HG03097 (cell line): ENCODE data around the gene SLC5A1.

Experiments
- ATAC-seq: cut with Tn5 transposase; IDR thresholded peaks from one replicate; pipeline ENCODE4 v1.9.1; 2021; ENCODE audit not compliant: unreplicated experiment, low FRiP score

SLC5A1 gene

DNA sequence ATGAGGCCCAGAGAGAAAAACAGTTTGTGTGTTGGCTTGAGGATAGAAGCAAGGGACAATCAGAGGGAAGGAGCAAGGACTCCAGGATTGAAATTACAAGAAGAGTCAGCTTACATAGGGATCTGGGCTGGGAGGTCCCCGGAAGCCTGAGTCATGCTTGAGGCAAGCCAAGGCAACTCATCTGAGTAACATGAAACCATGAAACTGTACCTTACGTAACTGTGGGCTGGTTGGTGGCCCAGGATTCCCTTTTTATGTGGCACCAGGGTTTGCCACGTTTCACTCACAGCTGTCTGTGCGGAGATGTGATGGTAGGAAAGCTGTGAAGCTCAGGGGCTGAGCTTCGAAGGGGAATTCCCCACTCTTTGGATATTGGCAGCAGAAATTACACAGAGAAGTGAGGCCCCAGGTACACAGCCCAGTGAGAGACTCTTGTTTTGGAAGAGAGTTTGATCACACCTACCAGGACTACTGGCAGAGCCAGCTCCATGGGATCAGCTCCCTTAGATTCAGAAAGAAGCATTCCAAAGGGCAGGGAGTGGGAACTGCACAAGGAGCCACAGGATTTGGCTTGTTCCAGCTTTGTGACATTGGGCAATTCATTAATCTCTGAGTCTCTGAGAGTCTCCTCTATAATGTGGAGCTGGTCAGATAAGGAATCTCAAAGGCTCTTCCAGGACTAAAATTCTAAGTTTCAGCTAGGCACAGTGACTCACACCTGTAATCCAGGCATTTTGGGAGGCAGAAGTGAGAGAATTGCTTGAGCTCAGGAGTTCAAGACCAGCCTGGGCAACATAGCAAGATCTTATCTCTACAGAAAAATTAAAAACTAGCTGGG, 7.8 kb downstream of the SLC5A1 start:
- no peak for ATAC-seq

DNA sequence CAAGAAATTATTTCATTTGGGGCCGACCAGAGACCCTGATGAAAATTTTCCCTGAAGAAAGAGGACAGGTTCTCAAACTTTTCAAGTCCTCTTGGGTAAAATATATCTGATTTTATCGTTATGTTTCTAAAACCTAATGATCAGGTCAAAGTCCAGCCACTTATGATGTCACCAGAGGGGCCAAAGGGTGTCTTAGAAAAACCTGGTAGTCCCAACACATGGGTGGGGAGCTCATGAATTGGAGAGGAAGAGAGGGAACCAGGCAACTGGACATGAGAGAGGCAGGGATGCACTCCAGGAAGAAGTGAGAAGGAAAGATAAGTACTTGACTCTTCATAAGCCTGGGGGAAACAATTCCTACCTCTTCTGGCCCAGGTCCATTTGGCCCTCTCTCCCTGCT, 9.2 kb downstream of the SLC5A1 start:
- ATAC-seq = no peak

DNA sequence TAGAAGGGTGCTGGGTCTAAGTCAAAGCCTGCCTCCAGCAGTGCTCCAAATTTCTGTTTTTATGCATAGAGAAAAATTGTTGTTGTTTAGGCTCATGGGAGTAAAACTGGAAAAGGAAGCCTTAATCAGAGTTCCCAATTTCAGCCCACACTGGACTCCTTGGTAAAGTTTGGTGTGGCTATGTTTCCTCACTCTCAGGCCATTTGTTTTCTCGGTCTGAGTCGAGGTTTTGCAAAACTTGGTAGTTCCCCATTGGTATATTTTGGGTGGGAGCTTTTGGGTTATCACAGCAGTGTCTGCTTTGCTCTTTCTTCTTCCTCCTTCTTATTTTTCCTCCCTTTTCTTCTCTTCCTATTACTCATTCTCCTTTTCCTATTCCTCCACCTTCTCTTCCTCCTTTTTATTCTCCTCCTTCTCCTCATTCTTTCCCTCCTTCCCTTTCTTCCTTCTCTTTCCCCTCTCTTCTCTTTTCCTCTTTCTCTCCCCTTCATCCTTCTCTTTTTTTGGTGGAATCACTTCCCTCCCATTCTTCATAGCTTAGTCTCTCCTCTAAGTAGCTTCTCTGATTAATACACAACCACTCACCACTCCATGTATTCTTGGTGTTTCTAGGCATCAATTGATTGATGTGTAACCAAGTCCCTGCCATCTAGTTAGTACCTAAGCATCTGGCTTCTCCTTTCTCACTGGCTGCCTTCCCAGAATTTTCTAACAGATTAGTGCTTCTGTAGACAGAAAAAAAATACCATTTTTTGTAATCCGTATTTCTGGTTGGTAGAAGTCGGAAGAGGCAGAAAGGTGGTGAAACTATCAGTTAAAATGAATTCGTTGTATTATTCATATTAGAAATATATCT, 10.1 kb downstream of the SLC5A1 start:
- ATAC-seq = no peak

DNA sequence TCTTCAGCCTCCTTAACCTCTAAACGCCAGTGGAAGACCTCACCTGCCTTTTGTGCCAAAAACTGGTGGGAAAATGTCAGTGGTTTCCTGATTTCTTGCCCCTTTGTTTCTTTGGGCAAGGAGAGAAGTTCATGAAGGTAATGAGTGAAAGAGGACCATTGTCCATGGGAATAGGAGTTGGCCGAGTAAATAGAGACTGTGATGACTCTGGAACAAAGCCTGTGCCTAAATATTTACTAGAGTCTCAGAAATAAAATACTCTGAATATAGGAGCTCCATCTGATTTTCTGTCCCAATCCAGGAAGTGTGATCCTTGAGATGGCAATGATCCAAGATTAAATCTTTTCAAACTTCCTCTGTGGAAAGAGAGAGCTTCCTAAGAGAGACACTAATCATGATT, 12.0 kb downstream of the SLC5A1 start:
- ATAC-seq = no peak

DNA sequence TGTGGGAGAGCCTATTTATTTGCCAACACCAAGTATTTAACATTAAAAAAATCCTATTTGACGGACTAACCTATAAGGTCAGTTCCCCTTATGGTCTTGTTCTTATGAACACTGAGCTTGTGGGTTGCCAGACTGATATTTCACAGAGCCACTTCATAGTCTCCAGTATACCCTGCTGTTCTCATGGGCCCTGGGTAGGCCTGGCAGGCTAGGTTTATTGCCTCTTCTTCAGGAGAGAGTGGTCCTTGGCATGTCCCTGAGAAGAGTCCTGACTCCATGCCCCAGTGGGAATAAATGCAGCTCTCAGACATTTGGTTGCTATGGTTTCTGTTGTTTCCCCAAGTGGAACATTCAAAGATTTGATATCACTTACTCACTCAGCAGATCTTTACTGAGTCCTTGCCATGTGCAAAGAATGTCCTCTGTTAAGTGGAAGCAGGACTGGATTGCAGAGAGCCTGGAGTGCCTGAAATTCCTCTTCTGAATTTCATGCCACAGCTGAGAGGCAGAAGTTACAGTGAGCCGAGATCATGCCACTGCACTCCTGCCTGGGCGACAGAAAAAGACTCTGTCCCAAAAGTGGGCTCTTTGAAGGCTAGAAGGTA, 15.7 kb downstream of the SLC5A1 start:
- no peak for ATAC-seq

DNA sequence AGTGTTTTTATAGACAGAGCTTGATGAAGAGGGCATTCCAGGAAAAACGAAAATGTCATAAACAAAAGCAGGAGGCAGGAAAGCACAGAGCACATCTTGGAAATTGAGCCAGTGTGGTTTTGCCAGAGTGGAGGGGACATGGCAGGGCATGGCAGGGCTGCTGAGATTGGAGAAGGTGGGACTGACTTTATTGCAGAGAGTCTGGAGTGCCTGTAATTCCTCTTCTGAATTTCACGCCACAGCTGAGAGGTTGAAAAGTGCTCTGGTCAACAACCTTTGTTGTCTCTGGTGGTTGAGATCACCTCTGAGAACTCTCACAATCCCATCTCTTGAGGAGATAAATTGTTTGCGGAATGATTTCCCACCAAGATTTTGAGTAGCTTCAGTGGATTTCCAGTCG, 16.4 kb downstream of the SLC5A1 start:
- ATAC-seq = no peak

DNA sequence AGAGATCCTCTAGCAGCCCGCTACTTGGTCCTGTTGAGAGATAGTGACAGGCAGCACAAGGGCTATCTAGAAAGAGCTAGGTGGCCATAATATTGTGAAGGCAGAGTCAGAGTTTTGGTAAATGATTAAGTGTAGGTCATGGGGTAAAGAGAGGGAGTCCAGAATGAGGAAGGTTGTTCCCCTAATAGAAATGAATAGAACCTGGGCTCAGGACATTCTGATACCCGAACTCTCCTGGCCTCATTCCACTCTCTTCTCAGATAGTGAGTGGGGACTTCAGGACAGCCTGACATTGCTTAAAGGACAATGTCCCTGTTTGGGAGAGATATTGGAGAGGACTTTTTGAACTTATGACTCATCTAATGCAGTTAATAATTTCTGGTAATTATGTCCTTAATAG, 20.6 kb downstream of the SLC5A1 start:
- no peak for ATAC-seq

DNA sequence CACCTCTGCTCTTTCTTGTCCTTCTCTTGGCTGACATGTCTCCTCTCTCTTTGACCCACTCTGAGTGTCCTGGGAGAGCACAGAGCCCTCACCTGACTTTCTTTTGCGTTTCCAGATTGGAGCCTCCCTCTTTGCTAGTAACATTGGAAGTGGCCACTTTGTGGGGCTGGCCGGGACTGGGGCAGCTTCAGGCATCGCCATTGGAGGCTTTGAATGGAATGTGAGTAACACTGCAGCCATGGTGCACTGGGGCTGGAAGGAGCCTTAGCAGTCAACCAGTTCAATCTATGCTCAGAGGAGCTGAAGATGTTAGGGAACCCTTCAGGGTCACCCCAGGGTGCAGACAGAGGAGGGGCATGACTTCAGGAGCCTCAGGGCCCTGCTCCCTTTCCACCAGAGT, 23.8 kb downstream of the SLC5A1 start:
- ATAC-seq = no peak

DNA sequence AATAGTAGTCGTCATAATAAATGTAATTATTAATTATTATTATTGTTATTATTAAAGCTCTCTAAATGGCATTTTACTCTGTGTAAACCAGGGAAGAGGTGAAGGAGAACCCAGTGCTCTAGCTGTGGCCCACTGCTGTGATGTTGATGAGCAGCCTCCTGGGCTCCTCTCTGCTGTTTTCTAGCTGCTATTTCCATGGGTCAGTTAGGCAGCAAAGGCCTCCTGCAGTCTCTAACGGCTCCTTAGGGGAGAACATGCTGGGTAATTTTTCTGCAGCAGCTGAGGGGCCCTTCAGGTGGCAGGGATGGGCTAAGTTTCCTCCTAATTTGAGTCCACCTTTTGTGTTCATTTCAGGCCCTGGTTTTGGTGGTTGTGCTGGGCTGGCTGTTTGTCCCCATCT, 24.6 kb downstream of the SLC5A1 start:
- ATAC-seq = no peak

DNA sequence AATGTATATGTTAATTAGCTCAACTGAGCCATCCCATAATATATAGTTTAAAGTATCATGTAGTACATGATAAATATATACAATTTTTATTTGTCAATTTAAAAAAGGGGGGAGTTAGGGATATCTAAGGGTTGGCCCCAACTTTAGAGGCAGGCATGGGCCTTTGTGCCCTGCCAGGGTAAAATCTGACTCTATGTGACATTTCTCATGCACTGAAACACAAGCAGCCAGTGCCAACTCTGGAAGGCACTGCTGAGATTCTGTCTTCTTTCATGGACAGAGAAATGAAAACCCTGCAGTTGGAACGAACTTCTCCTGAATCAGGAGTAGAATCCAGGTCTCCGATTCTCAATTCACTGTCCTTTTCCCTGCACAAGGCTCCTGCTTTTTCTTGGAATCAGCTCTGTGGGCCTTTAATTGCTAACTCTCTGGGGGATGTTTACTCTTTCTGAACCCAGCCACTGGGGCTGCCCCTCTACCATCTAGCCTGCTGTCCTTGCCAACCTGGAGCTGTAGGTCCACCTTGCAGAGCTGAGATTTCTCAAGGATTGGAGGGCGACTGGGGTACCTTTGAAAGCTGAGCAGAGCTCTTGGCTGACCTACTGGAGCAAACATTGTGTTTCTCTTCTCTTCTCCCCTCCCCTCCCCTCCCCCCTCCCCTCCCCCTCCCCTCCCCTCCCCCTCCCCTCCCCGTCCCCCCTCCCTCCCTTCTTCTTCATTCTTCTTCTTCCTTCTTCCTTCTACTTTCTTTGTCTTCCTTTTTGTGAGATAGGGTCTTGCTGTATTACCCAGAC, 26.7 kb downstream of the SLC5A1 start:
- ATAC-seq = no peak

DNA sequence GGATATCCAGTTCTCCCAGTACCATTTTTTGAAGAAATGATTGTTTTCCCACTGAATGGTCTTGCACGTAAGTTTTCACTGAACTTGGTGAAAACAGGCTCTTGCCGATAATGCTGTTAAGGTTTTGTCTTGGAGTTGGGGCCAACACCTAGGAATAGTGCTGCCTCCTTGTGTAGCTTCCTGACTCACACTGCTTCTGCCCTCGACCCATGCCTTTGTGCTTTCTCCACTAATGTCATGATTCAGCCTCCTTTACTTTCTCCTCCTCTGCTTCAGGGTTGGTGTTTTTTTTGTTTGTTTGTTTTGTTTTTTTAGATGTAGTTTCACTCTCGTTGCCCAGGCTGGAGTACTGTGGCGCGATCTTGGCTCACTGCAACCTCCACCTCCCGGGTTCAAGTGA, 30.2 kb downstream of the SLC5A1 start:
- no peak for ATAC-seq

DNA sequence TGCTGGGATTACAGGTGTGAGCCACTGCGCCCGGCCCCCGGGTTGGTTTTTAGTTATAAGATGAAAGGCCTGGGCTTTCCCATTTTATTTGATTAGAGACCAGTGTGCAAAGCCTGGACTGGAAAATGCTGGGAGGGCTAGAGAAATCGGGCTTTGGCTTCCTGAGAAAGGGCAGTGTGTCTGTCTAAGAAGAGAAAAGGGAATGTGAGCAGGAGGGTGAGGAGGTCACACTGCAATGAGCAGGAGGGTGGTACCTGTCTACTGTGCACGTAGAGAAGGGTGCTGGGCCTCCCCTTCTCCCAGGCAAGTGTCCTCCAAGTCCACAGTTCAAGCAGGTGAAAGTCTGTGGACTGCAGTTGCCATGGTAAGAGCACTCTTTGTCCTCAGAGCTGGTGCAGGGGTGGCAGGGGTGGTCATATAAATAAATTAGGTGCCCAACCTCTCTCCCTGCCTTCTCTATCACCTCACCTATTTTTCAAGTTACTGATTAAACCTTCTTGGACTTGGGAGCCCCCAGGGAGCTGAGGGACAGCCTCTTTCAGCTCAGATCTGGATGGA, 30.8 kb downstream of the SLC5A1 start:
- no peak for ATAC-seq

DNA sequence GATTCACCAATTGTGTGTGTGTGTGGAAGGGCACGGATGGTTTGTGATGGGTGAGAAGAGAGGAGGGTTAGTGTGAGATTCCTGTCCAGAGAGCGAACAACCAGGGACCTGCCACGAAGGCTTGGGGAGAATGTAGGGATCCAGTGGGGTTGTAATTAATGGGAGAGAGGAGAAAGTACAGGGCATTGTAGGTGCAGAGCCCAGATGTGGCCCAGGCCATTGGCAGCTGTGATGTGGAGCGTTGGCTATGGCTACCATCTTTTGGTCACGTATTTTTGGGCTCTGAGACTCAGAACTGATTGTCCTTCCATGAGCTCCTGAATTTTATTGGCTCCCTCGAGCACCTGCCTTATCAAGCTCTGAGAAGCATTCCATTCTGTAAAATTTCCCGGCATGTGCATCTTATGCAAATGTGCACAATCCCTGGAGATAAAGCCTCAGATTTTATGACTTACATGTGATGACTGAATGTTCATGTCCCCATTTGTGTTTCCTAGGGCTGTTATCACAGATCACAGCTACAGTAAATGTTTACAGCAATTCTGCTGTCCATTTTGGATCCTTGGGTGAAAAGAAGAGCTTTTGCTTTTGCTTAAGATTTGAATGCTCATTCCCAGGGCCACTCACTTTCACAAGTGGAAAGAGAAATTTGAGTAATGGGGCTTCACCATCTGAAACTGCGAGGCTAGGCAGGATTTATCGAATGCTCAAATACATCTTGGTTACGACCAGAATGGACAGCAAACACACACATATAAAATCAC, 33.1 kb downstream of the SLC5A1 start:
- no peak for ATAC-seq

DNA sequence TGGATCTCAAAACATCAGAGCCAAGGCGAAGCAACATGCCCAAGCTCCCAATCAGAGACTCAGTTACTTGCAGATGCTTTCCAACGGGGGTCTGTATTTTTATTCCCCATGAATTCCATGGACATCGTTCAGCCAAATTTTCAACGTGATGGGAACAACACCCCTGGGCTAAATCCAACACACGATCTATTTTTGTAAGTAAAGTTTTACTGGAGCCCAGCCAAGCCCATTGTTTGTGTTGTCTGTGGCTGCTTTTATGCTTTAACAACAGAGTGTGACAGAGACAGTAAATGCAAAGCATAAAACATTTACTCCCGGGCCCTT, 33.7 kb downstream of the SLC5A1 start:
- no peak for ATAC-seq

DNA sequence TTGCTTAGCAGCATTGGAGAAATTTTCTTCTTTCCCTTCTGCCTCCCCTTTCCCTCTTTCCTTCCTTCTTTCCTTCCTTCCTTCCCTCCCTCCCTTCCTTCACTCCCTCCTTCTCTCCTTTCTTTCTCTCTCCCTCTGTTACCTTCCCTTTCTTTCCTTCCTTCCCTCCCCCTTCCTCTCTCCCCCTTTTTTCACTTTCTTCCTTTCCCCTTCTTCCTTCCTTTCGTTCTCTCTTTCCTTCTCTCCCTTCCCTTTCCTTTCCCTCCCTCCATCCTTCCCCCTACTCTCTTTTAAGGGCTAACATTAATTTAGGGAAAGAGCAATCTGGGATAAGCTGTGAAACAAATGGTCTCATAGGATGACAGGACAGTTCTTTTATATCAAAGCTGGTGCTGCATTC, 34.1 kb downstream of the SLC5A1 start:
- ATAC-seq = no peak

DNA sequence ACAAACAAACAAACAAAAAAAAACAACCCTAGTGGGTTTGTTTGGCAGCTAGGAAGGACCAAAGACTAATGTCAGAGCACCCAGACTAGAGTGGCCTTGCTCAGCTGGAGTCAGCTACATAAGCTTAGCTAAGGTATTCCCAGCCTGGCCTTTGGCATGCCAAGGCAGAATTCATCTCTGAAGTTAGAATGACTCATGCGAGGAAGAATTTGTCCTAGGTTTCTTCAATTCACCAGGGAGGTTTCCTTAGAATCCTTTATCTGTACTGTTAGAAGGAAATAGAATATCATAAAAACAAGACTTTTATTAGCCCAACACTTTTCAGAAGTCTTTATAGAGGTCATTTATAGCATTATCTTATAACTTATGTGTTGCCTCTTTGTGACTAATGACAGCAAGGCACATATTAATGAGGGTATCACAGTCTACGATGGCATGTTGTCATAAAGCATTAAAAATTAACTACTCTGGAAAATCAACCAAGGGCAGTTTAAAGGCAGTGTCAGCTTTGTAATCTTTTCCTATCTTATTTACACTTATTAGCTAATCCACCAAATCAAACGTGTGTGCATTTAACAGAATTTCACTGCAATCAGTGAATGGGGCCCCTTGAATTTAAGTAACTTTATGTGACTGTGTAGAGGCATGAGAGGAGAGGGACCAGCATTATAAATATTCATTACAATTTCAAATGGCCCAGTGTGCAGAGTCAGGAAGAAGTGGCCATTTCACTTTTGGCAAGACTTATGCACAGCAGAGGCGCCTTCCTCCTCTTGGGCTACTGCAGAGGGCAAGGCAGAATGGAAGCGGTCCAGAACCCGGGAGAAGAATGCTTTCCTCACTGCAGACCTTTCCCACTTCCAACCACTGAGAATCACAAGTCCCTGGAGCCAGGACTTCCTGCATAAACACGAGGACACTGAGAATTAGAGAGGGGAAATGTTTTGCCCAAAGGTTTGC, 36.3 kb downstream of the SLC5A1 start:
- no peak for ATAC-seq

DNA sequence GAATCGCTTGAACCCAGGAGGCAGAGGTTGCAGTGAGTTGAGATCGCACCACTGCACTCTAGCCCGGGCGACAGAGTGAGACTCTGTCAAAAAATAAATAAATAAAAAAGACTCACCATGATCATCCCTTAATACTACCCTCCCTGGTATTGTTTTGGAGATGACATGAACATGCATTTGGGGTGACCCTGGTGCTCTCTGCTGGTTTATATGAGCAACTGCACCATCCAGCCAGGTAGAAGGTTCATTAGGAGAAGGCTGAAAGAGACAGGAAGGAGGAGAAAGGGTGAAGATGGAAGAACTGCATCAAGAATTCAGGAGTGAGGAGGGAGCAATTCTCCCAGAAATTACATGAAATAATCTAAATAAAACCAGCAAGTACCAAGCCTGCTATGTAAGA, 37.8 kb downstream of the SLC5A1 start:
- no peak for ATAC-seq

DNA sequence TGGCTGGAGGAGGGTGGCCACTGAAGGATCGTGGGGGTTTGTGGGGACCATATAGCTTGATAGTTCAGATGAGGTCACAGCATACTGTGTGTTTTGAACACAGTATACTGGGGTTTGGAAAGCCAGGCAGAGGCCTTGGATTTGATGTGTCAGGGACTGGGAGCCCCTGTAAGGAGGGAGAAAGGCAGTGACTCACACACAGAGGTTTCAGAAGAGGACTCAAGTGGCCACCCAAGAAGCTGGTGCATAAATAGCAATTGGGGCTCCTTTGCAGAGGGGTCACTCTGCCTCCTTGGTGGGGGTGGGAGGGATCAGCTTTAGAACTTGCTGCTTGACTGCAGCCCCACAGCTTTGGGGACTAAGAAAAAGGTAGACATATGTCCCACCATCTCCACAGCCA, 39.3 kb downstream of the SLC5A1 start:
- no peak for ATAC-seq

DNA sequence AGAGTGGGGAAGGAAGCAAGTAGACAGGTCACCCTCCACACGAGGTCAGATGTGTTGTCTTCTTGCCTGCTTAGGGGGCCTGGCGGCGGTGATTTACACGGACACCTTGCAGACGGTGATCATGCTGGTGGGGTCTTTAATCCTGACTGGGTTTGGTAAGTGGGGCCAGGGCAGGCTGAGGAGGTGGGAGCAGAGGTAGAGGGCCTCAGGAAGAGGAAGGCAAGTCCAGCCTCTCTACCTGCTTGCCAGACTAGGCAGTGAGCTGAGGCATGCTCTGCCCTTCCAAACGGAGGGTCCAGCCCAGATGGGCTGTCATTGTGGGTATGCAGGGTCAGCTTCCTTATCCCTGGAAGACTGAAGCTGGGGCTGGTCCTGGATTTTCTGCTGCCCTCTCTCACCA, 39.9 kb downstream of the SLC5A1 start:
- no peak for ATAC-seq
